ENCODE results near the gene UBE2V1. TPM values are rescaled to one million over a fixed set of nuclear protein-coding genes. Genes with fewer than 3 reads are reported as not detected.

Gene UBE2V1
- total RNA-seq, 1 donor from 2014 or later: 138 TPM

DNA sequence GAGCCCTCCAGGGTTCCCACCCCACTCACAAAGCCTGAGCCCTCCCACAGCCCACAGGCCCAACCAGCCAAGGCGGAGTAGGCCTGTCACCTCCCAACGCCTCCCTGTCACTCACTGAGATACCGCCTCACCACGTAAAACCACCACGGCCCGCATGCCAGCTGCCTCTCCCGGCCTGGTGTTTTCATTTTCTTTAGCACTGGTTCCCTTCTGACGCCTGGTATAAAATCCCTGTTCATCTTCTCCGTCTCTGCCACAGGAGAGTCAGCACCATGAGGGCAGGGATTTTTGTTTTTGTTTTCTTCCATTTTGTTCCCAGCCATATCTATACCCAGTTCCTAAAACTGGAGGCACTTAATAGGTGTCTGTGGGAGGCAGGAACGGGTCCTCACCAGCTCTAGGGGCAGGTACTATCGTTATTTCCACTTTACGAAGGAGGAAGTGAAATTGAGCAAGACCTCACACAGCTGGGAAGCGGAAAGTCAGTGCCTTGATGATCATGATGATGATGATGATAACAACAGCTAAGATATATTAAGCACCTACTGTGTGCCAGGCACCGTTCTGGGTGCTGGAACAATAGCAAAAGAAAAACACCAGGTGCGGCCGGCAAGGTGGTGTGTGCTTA, 71.6 kb downstream of the UBE2V1 start:
- Mint-ChIP-seq H3K36me3 (no peaks in the 10 kb centered on the region), H3K27ac (peak overlapping the region; percentile 68)

DNA sequence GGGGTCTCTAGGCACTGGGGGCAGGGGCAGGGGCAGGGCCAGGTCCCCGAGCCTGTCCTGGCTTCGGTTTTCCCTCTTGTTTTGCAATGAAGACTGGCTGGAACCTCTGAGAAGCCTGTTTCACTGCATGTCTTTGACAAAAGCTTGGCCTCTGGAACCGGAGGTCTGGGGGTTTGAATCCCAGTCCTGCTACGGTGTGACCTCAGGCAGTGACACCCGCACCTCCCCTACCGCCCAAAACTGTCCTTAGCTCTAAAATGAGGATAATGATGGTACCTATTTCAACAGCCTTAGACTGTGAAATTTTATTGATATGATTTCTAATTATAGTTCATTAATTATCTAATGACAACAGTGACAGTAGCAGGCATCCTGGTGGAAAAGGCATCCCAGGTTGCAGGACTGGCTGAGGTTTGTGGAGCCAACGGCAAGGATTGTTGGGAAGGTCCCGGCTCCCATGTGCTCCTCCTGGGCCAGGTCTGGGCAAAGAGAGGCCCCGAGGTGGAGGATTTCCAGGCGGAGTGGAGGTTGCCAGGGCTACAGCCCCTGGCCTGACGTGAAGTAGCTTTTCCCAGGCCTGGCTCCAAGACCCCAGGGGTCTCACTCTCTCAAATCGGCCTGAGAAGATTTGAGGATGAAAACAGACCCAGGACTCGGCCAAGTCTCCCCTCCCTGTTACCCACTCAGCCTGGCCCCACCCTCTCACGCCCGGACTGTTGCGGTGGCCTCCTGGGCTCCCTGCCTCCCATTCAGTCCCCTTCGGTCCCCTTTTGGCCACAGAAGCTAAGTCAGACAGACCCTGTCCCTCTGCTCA, 72.3 kb downstream of the UBE2V1 start:
- DNase-seq (ENCODE audit: low spot score in 2 of 2, unreplicated experiment in 2 of 2): no peak
- H3K36me3 Mint-ChIP-seq: no peaks in the 10 kb centered on the region

More for the DNA sequence above, 71.6 kb downstream of the UBE2V1 start:
- TF ChIP-seq, protein P1, sequence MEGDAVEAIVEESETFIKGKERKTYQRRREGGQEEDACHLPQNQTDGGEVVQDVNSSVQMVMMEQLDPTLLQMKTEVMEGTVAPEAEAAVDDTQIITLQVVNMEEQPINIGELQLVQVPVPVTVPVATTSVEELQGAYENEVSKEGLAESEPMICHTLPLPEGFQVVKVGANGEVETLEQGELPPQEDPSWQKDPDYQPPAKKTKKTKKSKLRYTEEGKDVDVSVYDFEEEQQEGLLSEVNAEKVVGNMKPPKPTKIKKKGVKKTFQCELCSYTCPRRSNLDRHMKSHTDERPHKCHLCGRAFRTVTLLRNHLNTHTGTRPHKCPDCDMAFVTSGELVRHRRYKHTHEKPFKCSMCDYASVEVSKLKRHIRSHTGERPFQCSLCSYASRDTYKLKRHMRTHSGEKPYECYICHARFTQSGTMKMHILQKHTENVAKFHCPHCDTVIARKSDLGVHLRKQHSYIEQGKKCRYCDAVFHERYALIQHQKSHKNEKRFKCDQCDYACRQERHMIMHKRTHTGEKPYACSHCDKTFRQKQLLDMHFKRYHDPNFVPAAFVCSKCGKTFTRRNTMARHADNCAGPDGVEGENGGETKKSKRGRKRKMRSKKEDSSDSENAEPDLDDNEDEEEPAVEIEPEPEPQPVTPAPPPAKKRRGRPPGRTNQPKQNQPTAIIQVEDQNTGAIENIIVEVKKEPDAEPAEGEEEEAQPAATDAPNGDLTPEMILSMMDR (IDR thresholded peaks at IDR 0.05; ENCODE audit: unreplicated experiment): no peak
- H3K4me3 Mint-ChIP-seq: no peak overlapping the region
- no peak for DNase-seq (ENCODE audit: low spot score in 2 of 2, unreplicated experiment in 2 of 2)
- peaks cover 3% of the 10 kb centered on the region for H3K9me3 Mint-ChIP-seq
- no peaks in the 10 kb centered on the region for H3K27me3 Mint-ChIP-seq (ENCODE audit: low read depth)
- peaks cover 9% of the 10 kb centered on the region for H3K4me1 Mint-ChIP-seq

DNA sequence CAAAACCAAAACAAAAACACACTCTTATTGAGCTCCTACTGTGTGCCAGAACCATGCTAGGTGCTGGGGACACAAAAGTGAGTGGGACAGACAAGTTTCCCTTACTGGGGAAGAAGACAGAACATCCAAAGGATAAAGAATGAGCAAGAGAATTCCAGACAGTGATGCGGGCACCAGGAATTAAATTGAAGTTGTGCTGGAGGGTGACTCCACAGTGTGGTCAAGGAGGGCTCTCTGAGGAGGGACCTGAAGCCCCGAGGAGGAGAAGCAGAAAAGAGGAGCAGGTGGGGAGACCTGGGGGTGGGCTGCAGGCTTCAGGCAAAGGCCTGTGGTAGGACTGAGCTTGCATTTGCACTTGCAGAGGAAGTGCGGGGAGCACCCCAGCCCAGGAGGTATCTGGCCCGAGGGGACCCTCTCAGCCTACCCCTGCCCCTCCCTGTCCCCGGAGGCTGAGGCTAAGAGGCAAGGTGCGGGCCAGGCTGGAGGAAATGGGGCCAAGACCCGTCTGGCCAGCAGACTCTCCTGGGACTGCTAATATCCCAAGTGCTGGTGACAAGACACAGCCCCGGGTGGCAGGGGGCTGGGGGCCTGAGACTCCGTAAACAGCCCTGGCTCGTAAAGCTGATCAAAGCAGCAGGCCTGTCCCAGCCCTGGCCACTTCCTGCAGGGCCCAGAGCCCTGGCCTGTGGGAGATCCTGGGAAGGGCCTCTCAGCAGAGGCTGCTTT, 73.1 kb downstream of the UBE2V1 start:
- TF ChIP-seq, protein P1 (IDR thresholded peaks at IDR 0.05; ENCODE audit: unreplicated experiment): no peak
- H3K4me1 Mint-ChIP-seq: peaks cover 9% of the 10 kb centered on the region
- DNase-seq (ENCODE audit: low spot score in 2 of 2, unreplicated experiment in 2 of 2): no peak
- H3K27me3 Mint-ChIP-seq (ENCODE audit: low read depth): no peaks in the 10 kb centered on the region
- no peaks in the 10 kb centered on the region for H3K36me3 Mint-ChIP-seq
- H3K9me3 Mint-ChIP-seq: no peaks in the 10 kb centered on the region
- peak overlapping the region; percentile 51 for H3K27ac Mint-ChIP-seq
- H3K4me3 Mint-ChIP-seq: no peak overlapping the region

More for the DNA sequence above, 72.3 kb downstream of the UBE2V1 start:
- peaks cover 9% of the 10 kb centered on the region for H3K4me1 Mint-ChIP-seq
- no peaks in the 10 kb centered on the region for H3K27me3 Mint-ChIP-seq (ENCODE audit: low read depth)
- TF ChIP-seq, protein P1 (IDR thresholded peaks at IDR 0.05; ENCODE audit: unreplicated experiment): no peak
- no peak overlapping the region for H3K4me3 Mint-ChIP-seq
- peak overlapping the region; percentile 68 for H3K27ac Mint-ChIP-seq
- H3K9me3 Mint-ChIP-seq: no peaks in the 10 kb centered on the region

DNA sequence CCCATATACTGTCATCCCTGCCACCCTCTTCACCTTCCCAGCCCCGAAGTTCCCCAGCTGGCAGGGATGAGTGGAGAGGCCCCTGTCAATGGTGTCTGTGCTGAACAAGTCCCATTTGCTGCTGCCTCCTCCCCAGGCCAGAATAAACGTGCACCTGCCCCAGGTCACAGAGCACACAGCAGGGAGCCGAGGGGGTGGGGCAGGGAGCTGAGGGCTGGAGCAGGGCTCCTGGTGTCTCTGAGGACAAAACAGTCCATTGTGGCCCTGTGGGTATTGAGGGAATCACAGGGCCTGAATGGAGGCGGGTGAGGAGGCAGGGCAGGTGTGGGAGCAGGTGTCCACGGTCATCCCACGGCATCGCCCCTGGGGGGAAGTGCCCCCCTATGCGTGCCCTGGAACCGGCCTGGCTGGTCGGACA, 74.4 kb downstream of the UBE2V1 start:
- Mint-ChIP-seq H3K9me3 (no peaks in the 10 kb centered on the region), H3K27ac (peak overlapping the region; percentile 30), H3K4me1 (peaks cover 9% of the 10 kb centered on the region), H3K36me3 (no peaks in the 10 kb centered on the region), H3K27me3 (ENCODE audit: low read depth) (no peaks in the 10 kb centered on the region), H3K4me3 (no peak overlapping the region)
- DNase-seq (ENCODE audit: low spot score in 2 of 2, unreplicated experiment in 2 of 2): no peak
- TF ChIP-seq, protein P1 (IDR thresholded peaks at IDR 0.05; ENCODE audit: unreplicated experiment): no peak

DNA sequence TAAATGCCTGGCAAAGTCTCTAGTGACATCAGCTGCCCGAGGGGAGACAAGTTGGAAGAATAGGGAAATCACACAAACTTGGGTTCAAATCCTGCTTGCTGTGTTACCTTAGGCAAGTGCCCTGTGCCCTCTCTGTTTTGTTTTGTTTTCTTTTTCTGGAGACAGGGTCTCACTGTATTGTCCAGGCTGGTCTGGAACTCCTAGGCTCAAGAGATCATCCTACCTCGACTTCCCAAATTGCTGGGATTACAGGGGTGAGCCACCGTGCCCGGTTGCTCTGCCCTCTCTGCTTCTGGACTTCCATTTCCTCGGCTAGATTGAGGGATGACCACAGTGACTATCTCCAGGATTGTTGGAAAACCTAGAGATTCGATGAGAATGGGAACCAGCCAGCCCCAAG, 74.8 kb downstream of the UBE2V1 start:
- no peak overlapping the region for H3K4me3 Mint-ChIP-seq
- DNase-seq (ENCODE audit: low spot score in 2 of 2, unreplicated experiment in 2 of 2): no peak
- no peaks in the 10 kb centered on the region for H3K9me3 Mint-ChIP-seq
- peak overlapping the region; percentile 30 for H3K27ac Mint-ChIP-seq
- H3K4me1 Mint-ChIP-seq: peaks cover 9% of the 10 kb centered on the region
- H3K27me3 Mint-ChIP-seq (ENCODE audit: low read depth): no peaks in the 10 kb centered on the region
- H3K36me3 Mint-ChIP-seq: no peaks in the 10 kb centered on the region
- TF ChIP-seq, protein P1 (IDR thresholded peaks at IDR 0.05; ENCODE audit: unreplicated experiment): no peak
